ENCODE results near the gene GPR52.

DNA sequence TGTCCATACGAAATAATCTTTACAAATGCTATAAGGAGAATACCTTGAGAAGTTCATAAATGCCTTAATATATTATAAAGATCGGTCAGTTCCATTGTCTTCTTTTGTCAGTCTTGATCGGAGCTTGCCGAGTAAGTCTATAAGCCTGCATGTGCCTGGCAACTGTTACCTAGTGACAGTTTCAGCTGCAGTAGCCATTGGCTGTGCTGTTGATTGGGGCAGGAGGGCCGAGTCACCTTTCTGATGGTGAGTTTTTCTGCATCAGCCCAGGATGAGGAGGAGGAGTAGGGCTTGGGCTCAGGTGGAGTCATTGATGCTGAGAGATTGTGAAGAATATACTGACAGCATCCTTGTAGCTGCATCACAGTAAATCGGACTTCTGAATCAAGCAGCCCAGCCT lies 1.9 kb upstream of the GPR52 start:
- TF ChIP-seq CTCF (IDR thresholded peaks at IDR 0.05; ENCODE audit: low read depth, low read length, poor library complexity, severe bottlenecking), result no peak
- TF ChIP-seq EZH2phosphoT487 (IDR thresholded peaks at IDR 0.05; ENCODE audit: borderline replicate concordance, low read length), result no peak

Measured in DOHH2 (cell line).